Measurements from ENCODE around the gene CAPSL.

- TF ChIP-seq CTCF (IDR thresholded peaks at IDR 0.05), result no peak
- no peak for TF ChIP-seq POLR2A (IDR thresholded peaks at IDR 0.05)
Measured at GRCh38 chr5:35855187-35855586, 83.2 kb downstream of the CAPSL start.
